ENCODE data around the gene ME1. TPM values are rescaled to one million over a fixed set of nuclear protein-coding genes. Genes with fewer than 3 reads are reported as not detected.

The ME1 gene
- total RNA-seq, 4 donors from 2014 or later = 18.5 to 22.9 (median 19.8) TPM

DNA sequence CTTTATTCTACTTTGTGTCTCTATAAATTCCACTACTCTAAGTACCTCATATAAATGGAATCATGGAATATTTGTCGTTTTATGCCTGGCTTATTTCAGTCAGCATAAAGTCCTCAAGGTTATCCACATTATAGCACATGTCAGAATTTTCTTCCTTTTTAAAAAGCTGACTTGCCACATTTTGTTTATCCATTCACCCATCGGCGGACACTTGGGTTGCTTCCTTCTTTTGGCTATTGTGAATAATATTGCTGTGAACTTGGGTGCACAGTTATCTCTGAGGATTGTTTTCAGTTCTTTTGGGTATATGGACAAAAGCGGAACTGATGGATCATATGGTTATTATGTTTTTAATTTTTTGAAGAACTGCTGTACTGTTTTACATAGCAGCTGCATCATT lies 39.1 kb upstream of the ME1 start:
- ATAC-seq (ENCODE audit: low FRiP score) = no peak
- no peak for DNase-seq (ENCODE audit: low spot score)
- TF ChIP-seq, protein P1, sequence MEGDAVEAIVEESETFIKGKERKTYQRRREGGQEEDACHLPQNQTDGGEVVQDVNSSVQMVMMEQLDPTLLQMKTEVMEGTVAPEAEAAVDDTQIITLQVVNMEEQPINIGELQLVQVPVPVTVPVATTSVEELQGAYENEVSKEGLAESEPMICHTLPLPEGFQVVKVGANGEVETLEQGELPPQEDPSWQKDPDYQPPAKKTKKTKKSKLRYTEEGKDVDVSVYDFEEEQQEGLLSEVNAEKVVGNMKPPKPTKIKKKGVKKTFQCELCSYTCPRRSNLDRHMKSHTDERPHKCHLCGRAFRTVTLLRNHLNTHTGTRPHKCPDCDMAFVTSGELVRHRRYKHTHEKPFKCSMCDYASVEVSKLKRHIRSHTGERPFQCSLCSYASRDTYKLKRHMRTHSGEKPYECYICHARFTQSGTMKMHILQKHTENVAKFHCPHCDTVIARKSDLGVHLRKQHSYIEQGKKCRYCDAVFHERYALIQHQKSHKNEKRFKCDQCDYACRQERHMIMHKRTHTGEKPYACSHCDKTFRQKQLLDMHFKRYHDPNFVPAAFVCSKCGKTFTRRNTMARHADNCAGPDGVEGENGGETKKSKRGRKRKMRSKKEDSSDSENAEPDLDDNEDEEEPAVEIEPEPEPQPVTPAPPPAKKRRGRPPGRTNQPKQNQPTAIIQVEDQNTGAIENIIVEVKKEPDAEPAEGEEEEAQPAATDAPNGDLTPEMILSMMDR (IDR thresholded peaks at IDR 0.05) = no peak

DNA sequence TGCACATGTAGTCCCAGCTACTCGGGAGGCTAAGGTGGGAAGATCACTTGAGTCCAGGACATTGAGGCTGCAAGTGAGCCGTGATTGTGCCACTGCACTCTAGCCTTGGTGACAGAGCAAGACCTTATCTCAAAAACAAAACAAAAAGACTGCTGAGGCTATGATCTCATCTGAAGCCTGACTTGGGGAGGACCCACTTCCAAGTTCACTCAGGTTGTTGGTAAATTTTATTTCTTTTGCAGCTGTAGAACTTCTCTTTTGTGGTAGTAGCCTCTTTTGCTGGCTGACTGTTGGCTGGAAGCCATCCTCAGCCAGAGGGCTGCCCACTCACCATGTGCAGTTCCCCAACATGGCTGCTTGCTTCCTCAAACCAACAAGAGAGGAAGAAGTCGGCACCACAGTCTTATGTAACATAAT lies 36.8 kb upstream of the ME1 start:
- TF ChIP-seq, protein P1 (IDR thresholded peaks at IDR 0.05) = no peak
- ATAC-seq (ENCODE audit: low FRiP score) (no peak), DNase-seq (ENCODE audit: low spot score) (no peak)

DNA sequence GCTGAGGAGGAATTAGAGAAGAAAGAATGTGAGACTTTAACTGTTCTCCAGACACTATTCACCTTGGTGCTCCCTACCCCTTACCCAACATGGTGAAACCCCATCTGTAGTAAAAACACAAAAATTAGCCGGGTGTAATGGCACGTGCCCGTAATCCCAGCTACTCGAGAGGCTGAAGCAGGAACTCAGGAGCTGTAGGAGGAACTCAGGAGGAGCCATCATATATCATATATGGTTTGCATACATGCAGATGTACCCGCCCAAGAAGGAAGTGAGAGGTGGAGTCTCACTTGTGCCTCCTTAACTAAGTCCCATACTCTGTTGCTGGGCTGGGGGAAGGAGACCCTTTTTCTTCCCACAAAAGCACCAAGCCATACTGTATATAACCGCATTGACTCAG lies 35.5 kb upstream of the ME1 start:
- TF ChIP-seq, protein P1 (IDR thresholded peaks at IDR 0.05) = no peak
- ATAC-seq (ENCODE audit: low FRiP score) = no peak
- no peak for DNase-seq (ENCODE audit: low spot score)

DNA sequence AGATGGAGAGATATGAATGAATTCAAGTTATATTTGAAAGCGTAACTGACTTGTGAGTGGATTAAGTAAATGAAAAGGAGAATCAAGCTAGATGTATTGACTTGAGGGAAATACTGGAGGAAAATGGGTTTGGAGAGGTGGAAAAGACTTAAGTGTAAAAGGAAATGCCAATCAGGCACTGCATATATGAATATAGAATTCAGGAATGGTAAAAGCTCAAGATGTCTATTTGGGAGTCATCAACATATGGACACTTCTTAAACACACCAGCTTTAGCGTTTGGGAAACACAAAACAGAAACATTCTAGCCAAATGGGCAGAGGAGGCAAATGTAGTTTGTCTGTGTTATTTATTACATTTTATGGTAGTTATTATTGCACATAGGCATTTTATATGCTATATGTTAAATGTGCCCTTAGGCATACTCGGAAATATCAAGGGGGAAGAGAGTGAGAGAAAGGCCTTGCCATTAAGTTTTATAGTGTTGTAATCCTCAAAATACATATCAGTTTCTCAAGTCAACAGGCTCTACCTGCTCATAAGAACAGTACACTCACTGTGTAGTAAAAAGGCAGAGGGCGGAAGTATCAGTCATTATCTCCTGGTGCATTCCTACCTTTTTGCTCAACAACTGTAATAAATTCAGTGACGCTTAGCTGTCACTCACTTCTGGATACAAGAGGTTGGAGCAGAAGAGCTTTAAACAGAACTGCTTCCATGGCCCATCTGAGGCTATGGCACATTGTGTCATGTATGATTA lies 33.7 kb upstream of the ME1 start:
- ATAC-seq (ENCODE audit: low FRiP score) (no peak), DNase-seq (ENCODE audit: low spot score) (no peak)
- TF ChIP-seq, protein P1 (IDR thresholded peaks at IDR 0.05) = no peak

DNA sequence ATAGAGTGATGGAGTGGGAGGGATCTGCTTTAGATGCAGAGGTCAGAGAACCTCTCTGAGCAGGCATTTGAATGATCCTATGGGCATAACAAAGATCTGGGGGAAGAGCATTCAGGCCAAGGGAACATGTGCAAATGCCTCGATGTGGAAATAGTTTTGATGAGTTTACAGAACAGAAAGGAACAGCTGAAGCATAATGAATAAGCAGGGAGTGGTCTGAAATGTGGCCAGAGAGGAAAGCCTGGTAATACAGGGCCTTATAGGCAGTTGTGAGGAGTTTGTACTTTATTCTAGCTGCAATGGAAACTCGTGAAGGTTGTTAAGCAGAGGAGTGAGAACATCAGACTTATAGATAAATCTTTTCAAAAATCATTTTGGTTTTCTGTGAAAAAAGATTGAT lies 33.0 kb upstream of the ME1 start:
- DNase-seq (ENCODE audit: low spot score) = no peak
- no peak for ATAC-seq (ENCODE audit: low FRiP score)
- TF ChIP-seq, protein P1 (IDR thresholded peaks at IDR 0.05) = no peak

DNA sequence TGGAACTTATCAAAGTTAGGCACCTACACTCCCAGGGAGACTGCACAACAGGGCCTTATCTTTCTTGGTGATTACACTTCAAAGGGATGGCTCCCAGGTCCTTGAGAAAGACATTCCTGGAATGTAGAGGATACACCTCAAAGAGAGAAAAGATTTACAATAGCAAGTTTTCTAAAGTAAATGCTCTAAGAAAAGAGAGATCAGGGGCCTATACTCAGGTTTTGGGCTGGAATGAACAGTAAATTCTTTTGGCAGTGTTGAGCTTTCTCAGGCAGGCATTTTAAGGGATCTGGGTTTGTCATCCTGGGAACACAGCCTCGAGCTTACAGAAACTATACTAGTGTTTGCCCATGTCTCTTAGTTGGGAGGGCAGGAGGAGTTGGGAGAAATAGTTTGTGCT lies 31.7 kb upstream of the ME1 start:
- ATAC-seq (ENCODE audit: low FRiP score) = no peak
- DNase-seq (ENCODE audit: low spot score) = no peak
- TF ChIP-seq, protein P1 (IDR thresholded peaks at IDR 0.05) = no peak

DNA sequence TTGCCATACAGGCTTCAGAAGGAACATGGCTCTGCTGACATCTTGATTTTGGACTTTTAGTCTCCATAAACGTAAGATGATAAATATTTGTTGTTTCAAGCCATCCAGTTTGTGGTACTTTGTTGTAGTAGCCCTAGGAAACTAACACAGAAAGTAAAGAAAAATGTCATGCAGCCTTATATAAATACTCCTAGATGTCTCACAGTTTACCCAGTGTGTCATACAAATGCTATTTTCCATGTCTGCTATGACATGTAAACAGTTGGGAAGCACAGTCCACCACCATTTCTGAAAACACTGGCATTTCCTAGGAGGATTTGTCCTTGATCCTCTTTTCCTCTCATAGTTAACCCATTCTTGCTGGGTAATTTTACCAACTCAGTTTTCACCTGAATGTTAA lies 30.6 kb upstream of the ME1 start:
- TF ChIP-seq, protein P1 (IDR thresholded peaks at IDR 0.05) = no peak
- DNase-seq (ENCODE audit: low spot score) (no peak), ATAC-seq (ENCODE audit: low FRiP score) (no peak)

Measured in omental fat pad (tissue), 4 donors.